IMR-90 (cell line): ENCODE results near the gene NGEF. TPM values are rescaled to one million over a fixed set of nuclear protein-coding genes. Genes with fewer than 3 reads are reported as not detected.

Source experiments
- ATAC-seq: fragments of 200-7000 bp; cut with Tn5 transposase; 2 replicates; pipeline ENCODE4 v1.9.1; 2020; ENCODE audit warnings: low read depth, mild to moderate bottlenecking, moderate library complexity
- BruUV-seq: library from RNA; stranded (reverse); fragments of 400-500 nt; replicated peaks from 2 replicates; lab custom pipeline; 2021; lab: Mats Ljungman, UMichigan
- CTCF ChIA-PET: fragments of 300-600 bp; formaldehyde crosslinking; extraction: SDS; loops from one replicate; lab custom pipeline; 2021; ENCODE audit warnings: antibody characterized with exemption; lab: Yijun Ruan, JAX
- POLR2A ChIA-PET: fragments of 300-600 bp; sonication (Branson Sonifier 250); formaldehyde crosslinking; loops from one replicate; lab custom pipeline; 2022; ENCODE audit warnings: antibody characterized with exemption; ENCODE audit not compliant: unreplicated experiment; lab: Charles Lee
- DNase-seq: peaks from one replicate; pipeline ENCODE4 v3.0.0; 2013
- H2AFZ ChIP-seq: replicated peaks from 2 replicates; pipeline ENCODE3; 2013; ENCODE audit warnings: low read length, mild to moderate bottlenecking; ENCODE audit not compliant: poor library complexity
- H2AK5ac ChIP-seq: 2 replicates; pipeline ENCODE4 v1.6.1; 2013; ENCODE audit warnings: low read depth, low read length, inconsistent platforms
- H2AK9ac ChIP-seq: replicated peaks from 2 replicates; pipeline ENCODE3; 2013; ENCODE audit warnings: mild to moderate bottlenecking, low read depth, low read length, moderate library complexity; ENCODE audit not compliant: poor library complexity
- H2BK120ac ChIP-seq: 2 replicates; pipeline ENCODE4 v1.6.1; 2013; ENCODE audit warnings: low read depth, low read length, inconsistent platforms
- H2BK15ac ChIP-seq: 3 replicates; pipeline ENCODE4 v1.6.1; 2013; ENCODE audit warnings: low read depth, low read length, inconsistent platforms
- H2BK20ac ChIP-seq: 2 replicates; pipeline ENCODE4 v1.6.1; 2013; ENCODE audit warnings: low read depth, mild to moderate bottlenecking, inconsistent platforms, low read length, moderate library complexity
- H2BK5ac ChIP-seq: 2 replicates; pipeline ENCODE4 v1.6.1; 2013; ENCODE audit warnings: mild to moderate bottlenecking, low read depth, low read length, inconsistent platforms; ENCODE audit not compliant: poor library complexity, severe bottlenecking
- H3K14ac ChIP-seq: replicated peaks from 2 replicates; pipeline ENCODE4 v1.6.1; 2013; ENCODE audit warnings: low read depth, low read length, inconsistent platforms
- H3K18ac ChIP-seq: 2 replicates; pipeline ENCODE4 v1.6.1; 2013; ENCODE audit warnings: low read depth, low read length, control low read depth
- H3K23ac ChIP-seq: 2 replicates; pipeline ENCODE4 v1.6.1; 2013; ENCODE audit warnings: low read depth, low read length, inconsistent platforms
- H3K27ac ChIP-seq: 2 replicates; pipeline ENCODE4 v1.5.1; 2013; ENCODE audit warnings: mild to moderate bottlenecking, control low read depth, low read length; ENCODE audit not compliant: insufficient read depth
- H3K27me3 ChIP-seq: 2 replicates; pipeline ENCODE4 v1.6.1; 2013; ENCODE audit warnings: low read length; ENCODE audit not compliant: control insufficient read depth, insufficient read depth
- H3K36me3 ChIP-seq: 2 replicates; pipeline ENCODE4 v1.6.1; 2013; ENCODE audit warnings: low read length, mixed read lengths; ENCODE audit not compliant: control insufficient read depth, insufficient read depth
- H3K4ac ChIP-seq: 2 replicates; pipeline ENCODE4 v1.6.1; 2013; ENCODE audit warnings: low read depth, low read length, inconsistent platforms
- H3K4me1 ChIP-seq: 2 replicates; pipeline ENCODE4 v1.6.1; 2013; ENCODE audit warnings: low read length, mixed read lengths; ENCODE audit not compliant: control insufficient read depth, insufficient read depth
- H3K4me2 ChIP-seq: 2 replicates; pipeline ENCODE4 v1.6.1; 2013; ENCODE audit warnings: low read depth, mild to moderate bottlenecking, control low read depth, low read length, moderate library complexity
- H3K4me3 ChIP-seq: 2 replicates; pipeline ENCODE4 v1.5.1; 2013; ENCODE audit warnings: low read depth, mild to moderate bottlenecking, control low read depth, low read length, moderate library complexity; ENCODE audit not compliant: insufficient read depth
- H3K56ac ChIP-seq: 2 replicates; pipeline ENCODE4 v1.6.1; 2013; ENCODE audit warnings: low read length, inconsistent platforms; ENCODE audit not compliant: insufficient read depth; ENCODE audit errors: extremely low read depth
- H3K79me1 ChIP-seq, 2 experiments: 2 replicates each; pipeline ENCODE4 v1.6.1; 2013; ENCODE audit warnings: low read length in 2 of 2, inconsistent platforms in 1 of 2, low read depth in 1 of 2
- H3K9ac ChIP-seq: 2 replicates; pipeline ENCODE4 v1.6.1; 2013; ENCODE audit warnings: low read depth, low read length, control low read depth
- H3K9me1 ChIP-seq: 2 replicates; pipeline ENCODE4 v1.6.1; 2013; ENCODE audit warnings: low read length, inconsistent platforms; ENCODE audit not compliant: insufficient read depth
- H3K9me3 ChIP-seq: 2 replicates; pipeline ENCODE4 v1.6.1; 2013; ENCODE audit warnings: low read length; ENCODE audit not compliant: control insufficient read depth, insufficient read depth
- H4K20me1 ChIP-seq: 2 replicates; pipeline ENCODE4 v1.6.1; 2013; ENCODE audit warnings: low read length, inconsistent platforms; ENCODE audit not compliant: insufficient read depth
- H4K5ac ChIP-seq: 2 replicates; pipeline ENCODE4 v1.6.1; 2013; ENCODE audit warnings: mild to moderate bottlenecking, low read depth, low read length, control low read depth
- H4K8ac ChIP-seq, 2 experiments: 2 replicates each; pipeline ENCODE4 v1.6.1; 2013; ENCODE audit warnings: low read depth in 2 of 2, low read length in 2 of 2, control low read depth in 1 of 2, inconsistent platforms in 1 of 2
- H4K91ac ChIP-seq: 2 replicates; pipeline ENCODE4 v1.6.1; 2013; ENCODE audit warnings: low read depth, low read length, inconsistent platforms; ENCODE audit not compliant: insufficient read depth
- BHLHE40 ChIP-seq: fragments of 150-350 bp; IDR thresholded peaks from 2 replicates; pipeline ENCODE4 v1.6.1; 2016; ENCODE audit warnings: mild to moderate bottlenecking, low read depth, low read length
- CHD1 ChIP-seq: IDR thresholded peaks from 2 replicates; pipeline ENCODE4 v1.6.1; 2012; ENCODE audit warnings: low read depth, low read length, improper control_type of control experiment
- FOS ChIP-seq: fragments of 150-350 bp; IDR thresholded peaks from 2 replicates; pipeline ENCODE4 v1.6.1; 2016; ENCODE audit warnings: low read depth, low read length
- MAFK ChIP-seq: IDR thresholded peaks from 2 replicates; pipeline ENCODE4 v1.6.1; 2012; ENCODE audit warnings: low read depth, low read length, improper control_type of control experiment
- MXI1 ChIP-seq: IDR thresholded peaks from 2 replicates; pipeline ENCODE4 v1.6.1; 2012; ENCODE audit warnings: low read depth, mild to moderate bottlenecking, low read length, moderate library complexity, borderline replicate concordance
- NFE2L2 ChIP-seq: fragments of 150-350 bp; IDR thresholded peaks from 2 replicates; pipeline ENCODE4 v1.6.1; 2016; ENCODE audit warnings: low read depth, mild to moderate bottlenecking, low read length
- POLR2A ChIP-seq: IDR thresholded peaks from 2 replicates; pipeline ENCODE4 v1.6.1; 2012; ENCODE audit warnings: mild to moderate bottlenecking, low read depth, low read length
- RAD21 ChIP-seq: IDR thresholded peaks from 2 replicates; pipeline ENCODE4 v1.6.1; 2012; ENCODE audit warnings: low read length, improper control_type of control experiment
- RCOR1 ChIP-seq: IDR thresholded peaks from 2 replicates; pipeline ENCODE4 v1.6.1; 2012; ENCODE audit warnings: mild to moderate bottlenecking, low read length, improper control_type of control experiment; ENCODE audit not compliant: insufficient replicate concordance
- RFX5 ChIP-seq: IDR thresholded peaks from 2 replicates; pipeline ENCODE4 v1.8.0; 2012; ENCODE audit warnings: low read depth, mild to moderate bottlenecking, low read length, moderate library complexity
- SMC3 ChIP-seq: fragments of 150-350 bp; IDR thresholded peaks from 2 replicates; pipeline ENCODE4 v1.6.1; 2016; ENCODE audit warnings: low read depth, mild to moderate bottlenecking, antibody characterized with exemption, low read length, moderate library complexity
- WGBS, 2 experiments: methylation state at CpG; one replicate each; pipeline versions ENCODE4 v1.1.5 to v1.1.7; 2013; ENCODE audit warnings: missing lambda C conversion rate in 2 of 2; ENCODE audit not compliant: insufficient read length in 1 of 2; ENCODE audit errors: extremely low coverage in 2 of 2; 5-methylcytosine and 5-hydroxymethylcytosine counted together
- dilution Hi-C: fragments of 300-500 bp; cut with HindIII; formaldehyde crosslinking; loops from one replicate; pipeline ENCODE4 v1.14.3; 2018; ENCODE audit warnings: low sequenced_read_pairs; ENCODE audit not compliant: unreplicated experiment
- in situ Hi-C: fragments of 300-500 bp; cut with MboI; formaldehyde crosslinking; loops from 3 replicates; pipeline ENCODE4 v1.14.3; 2019; ENCODE audit warnings: low sequenced_read_pairs, inconsistent platforms, mixed read lengths
- intact Hi-C: fragments of 100-400 bp; cut with micrococcal nuclease; formaldehyde crosslinking; loops from 2 replicates; pipeline ENCODE4 v1.10.0; 2022
- polyA plus RNA-seq, 3 experiments: library from polyadenylated mRNA; depleted of rRNA; stranded (reverse); fragments of >200 nt; gene quantifications; 2 replicates each; pipeline ENCODE4 v1.2.3, GENCODE V29; 2012; ENCODE audit warnings: low replicate concordance in 1 of 3
- total RNA-seq: library from RNA; depleted of rRNA; stranded (reverse); fragments of >200 nt; gene quantifications from 2 replicates; pipeline ENCODE4 v1.2.3, GENCODE V29; 2012
- TF ChIP-seq, protein P1 (sequence below): fragments of 150-350 bp; IDR thresholded peaks from 2 replicates; pipeline ENCODE4 v1.6.1; 2017; ENCODE audit warnings: mild to moderate bottlenecking, antibody characterized with exemption, low read length, low read depth
- TF ChIP-seq, protein P2 (sequence below): conservative IDR thresholded peaks from 2 replicates; pipeline ENCODE4 v1.5.1; 2012; ENCODE audit warnings: mild to moderate bottlenecking, low read depth, low read length, improper control_type of control experiment

Gene NGEF
- total and polyA plus RNA-seq, 2 of the 4 experiments (the other 2 are of a cell fraction) = 1.1 to 1.7 TPM

DNA sequence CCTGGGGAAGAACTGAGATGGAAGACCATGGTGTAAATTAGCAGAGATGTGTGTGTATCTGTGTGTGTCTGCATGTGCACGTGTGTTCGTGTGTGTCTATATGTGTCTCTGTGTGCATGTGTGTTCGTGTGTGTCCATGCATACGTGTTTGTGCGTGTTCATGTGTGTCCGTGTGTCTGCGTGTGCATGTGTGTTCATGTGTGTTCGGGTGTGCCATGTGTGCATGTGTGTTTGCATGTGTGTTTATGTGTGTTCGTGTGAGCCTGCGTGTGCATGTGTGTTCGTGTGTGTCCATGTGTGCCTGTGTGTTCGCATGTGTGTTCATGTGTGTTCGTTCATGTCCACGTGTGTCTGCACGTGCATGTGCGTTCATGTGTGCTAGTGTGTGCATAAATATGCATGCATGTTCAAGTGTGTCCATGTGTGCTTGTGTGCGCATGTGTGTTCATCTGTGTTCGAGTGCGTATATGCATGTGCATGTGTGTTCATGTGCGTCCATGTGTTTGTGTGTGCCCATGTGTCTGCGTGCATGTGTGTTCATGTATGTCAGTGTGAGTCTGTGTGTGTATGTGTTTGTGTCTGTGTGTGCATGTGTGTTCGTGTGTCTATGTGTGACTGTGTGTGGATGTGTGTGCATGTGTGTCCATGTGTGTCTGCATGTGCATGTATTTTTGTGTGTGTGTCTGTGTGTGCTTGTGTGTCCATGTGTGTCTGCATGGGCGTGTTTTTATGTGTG is 22.5 kb upstream of the NGEF start:
- 86% methylated on average over 14 of the region's 23 CpGs; no CpG with 5 or more reads in 1 of the 2 experiments for WGBS, 2 experiments
- Histone ChIP-seq H3K14ac (no peak overlapping the region), H3K4me2 (no peak overlapping the region), H3K18ac (no peak overlapping the region), H2BK5ac (no peak overlapping the region), H2AK9ac (no peak overlapping the region), H3K27ac (no peak overlapping the region), H3K23ac (no peak overlapping the region), H3K79me1 (no peaks in the 10 kb centered on the region), H3K27me3 (peaks cover 9% of the 10 kb centered on the region), H3K9me3 (peaks cover 4% of the 10 kb centered on the region; the same call in 1 of the 2 replicates), H3K36me3 (no peaks in the 10 kb centered on the region), H3K4me3 (no peak overlapping the region), H2AFZ (no peak overlapping the region), H3K4ac (no peak overlapping the region), H2BK15ac (no peak overlapping the region), H4K5ac (no peak overlapping the region), H3K9me1 (peaks cover 8% of the 10 kb centered on the region; the same call in 1 of the 2 replicates), H2BK20ac (no peak overlapping the region), H2AK5ac (no peak overlapping the region), H3K56ac (no peak overlapping the region), H4K8ac (no peak overlapping the region), H3K9ac (no peak overlapping the region), H3K4me1 (no peaks in the 10 kb centered on the region), H4K20me1 (no peaks in the 10 kb centered on the region), H4K91ac (no peak overlapping the region), H2BK120ac (no peak overlapping the region)
- in situ Hi-C loops = no loop called here
- CTCF ChIA-PET = no interaction called here
- POLR2A ChIA-PET = no interaction called here
- no peak for ATAC-seq
- no peak for TF ChIP-seq NFE2L2
- no peak for TF ChIP-seq RFX5
- TF ChIP-seq, protein P1, sequence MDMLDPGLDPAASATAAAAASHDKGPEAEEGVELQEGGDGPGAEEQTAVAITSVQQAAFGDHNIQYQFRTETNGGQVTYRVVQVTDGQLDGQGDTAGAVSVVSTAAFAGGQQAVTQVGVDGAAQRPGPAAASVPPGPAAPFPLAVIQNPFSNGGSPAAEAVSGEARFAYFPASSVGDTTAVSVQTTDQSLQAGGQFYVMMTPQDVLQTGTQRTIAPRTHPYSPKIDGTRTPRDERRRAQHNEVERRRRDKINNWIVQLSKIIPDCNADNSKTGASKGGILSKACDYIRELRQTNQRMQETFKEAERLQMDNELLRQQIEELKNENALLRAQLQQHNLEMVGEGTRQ = no peak
- no peak for TF ChIP-seq MAFK
- TF ChIP-seq RCOR1 = no peak
- TF ChIP-seq CHD1 = no peak
- TF ChIP-seq RAD21 = no peak
- no peak for TF ChIP-seq POLR2A
- TF ChIP-seq BHLHE40 = no peak
- TF ChIP-seq MXI1 = no peak
- TF ChIP-seq, protein P2, sequence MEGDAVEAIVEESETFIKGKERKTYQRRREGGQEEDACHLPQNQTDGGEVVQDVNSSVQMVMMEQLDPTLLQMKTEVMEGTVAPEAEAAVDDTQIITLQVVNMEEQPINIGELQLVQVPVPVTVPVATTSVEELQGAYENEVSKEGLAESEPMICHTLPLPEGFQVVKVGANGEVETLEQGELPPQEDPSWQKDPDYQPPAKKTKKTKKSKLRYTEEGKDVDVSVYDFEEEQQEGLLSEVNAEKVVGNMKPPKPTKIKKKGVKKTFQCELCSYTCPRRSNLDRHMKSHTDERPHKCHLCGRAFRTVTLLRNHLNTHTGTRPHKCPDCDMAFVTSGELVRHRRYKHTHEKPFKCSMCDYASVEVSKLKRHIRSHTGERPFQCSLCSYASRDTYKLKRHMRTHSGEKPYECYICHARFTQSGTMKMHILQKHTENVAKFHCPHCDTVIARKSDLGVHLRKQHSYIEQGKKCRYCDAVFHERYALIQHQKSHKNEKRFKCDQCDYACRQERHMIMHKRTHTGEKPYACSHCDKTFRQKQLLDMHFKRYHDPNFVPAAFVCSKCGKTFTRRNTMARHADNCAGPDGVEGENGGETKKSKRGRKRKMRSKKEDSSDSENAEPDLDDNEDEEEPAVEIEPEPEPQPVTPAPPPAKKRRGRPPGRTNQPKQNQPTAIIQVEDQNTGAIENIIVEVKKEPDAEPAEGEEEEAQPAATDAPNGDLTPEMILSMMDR = no peak
- no peak for TF ChIP-seq FOS
- TF ChIP-seq SMC3 = no peak
- dilution Hi-C loops = no loop called here
- no TSS peak for BruUV-seq
- DNase-seq = no peak
- intact Hi-C loops = no loop called here
